GM10266 (cell line): ENCODE data around the gene C1QTNF12.
A peak's percentile ranks its signal among the peaks of the same experiment; 100 is the strongest.

Experiments used
- DNase-seq: peaks from one replicate; pipeline ENCODE4 v3.0.0; 2012; ENCODE audit errors: extremely low spot score
- CTCF ChIP-seq: IDR thresholded peaks from 2 replicates; pipeline ENCODE4 v1.5.1; 2012; ENCODE audit warnings: mild to moderate bottlenecking, low read depth; ENCODE audit not compliant: control insufficient read depth, insufficient read depth; ENCODE audit errors: missing control alignments

Gene C1QTNF12

GRCh38 chr1:1278620-1279019 lies 32.1 kb upstream of the C1QTNF12 start:
- no peak for DNase-seq
- no peak for TF ChIP-seq CTCF

- no peak for DNase-seq
- no peak for TF ChIP-seq CTCF
Observed at GRCh38 chr1:1275836-1276235, 29.3 kb upstream of the C1QTNF12 start.

- DNase-seq, result no peak
- no peak for TF ChIP-seq CTCF
Observed at GRCh38 chr1:1274931-1275431, 28.5 kb upstream of the C1QTNF12 start.

- DNase-seq, result no peak
- TF ChIP-seq CTCF, result no peak
Observed at GRCh38 chr1:1274299-1274930, 27.9 kb upstream of the C1QTNF12 start.

GRCh38 chr1:1273512-1274298 lies 27.2 kb upstream of the C1QTNF12 start, which contains the start of gene UBE2J2:
TSS of gene UBE2J2 (minus strand) at chr1:1273854. CDS start at chr1:1267992, 5,862 bp downstream.
- TF ChIP-seq CTCF, result no peak
- DNase-seq, result peak; percentile 100

GRCh38 chr1:1273209-1273511 lies 26.6 kb upstream of the C1QTNF12 start:
- no peak for DNase-seq
- TF ChIP-seq CTCF, result no peak
